ENCODE results near the gene SLC6A7. TPM values are rescaled to one million over a fixed set of nuclear protein-coding genes. Genes with fewer than 3 reads are reported as not detected.

The SLC6A7 gene
- total RNA-seq = not detected

GRCh38 chr5:150189728-150190502 lies at the start of gene SLC6A7:
Gene SLC6A7, plus strand, starts transcription at chr5:150190062. Its CDS starts 266 bp downstream, at chr5:150190328.
- DNase-seq (no peak), ATAC-seq (no peak)
- Mint-ChIP-seq H3K4me1 (no peaks in the 10 kb centered on the region), H3K36me3 (no peaks in the 10 kb centered on the region), H3K27me3 (peaks cover 73% of the 10 kb centered on the region), H3K4me3 (no peak within 1 kb of the TSS), H3K9me3 (ENCODE audit: low read depth) (no peaks in the 10 kb centered on the region), H3K27ac (no peak within 1 kb of the TSS)
- CTCF ChIA-PET = no interaction called here

GRCh38 chr5:150140830-150141229 lies 49.0 kb upstream of the SLC6A7 start:
- ATAC-seq (no peak), DNase-seq (no peak)
- CTCF ChIA-PET = interaction anchor here (1.4 kb wide), 1 partner anchor 8 kb away, joined by 5 read pairs; no protein-coding TSS in a partner anchor
- no peak overlapping the region for H3K4me3 Mint-ChIP-seq
- H3K9me3 Mint-ChIP-seq (ENCODE audit: low read depth) = no peaks in the 10 kb centered on the region
- H3K36me3 Mint-ChIP-seq = peaks cover 9% of the 10 kb centered on the region
- H3K27me3 Mint-ChIP-seq = no peaks in the 10 kb centered on the region
- peaks cover 36% of the 10 kb centered on the region for H3K4me1 Mint-ChIP-seq
- H3K27ac Mint-ChIP-seq = no peak overlapping the region

GRCh38 chr5:150141544-150142184 lies 48.2 kb upstream of the SLC6A7 start:
- CTCF ChIA-PET = interaction anchor here (2.0 kb wide), 1 partner anchor 13 kb away, joined by 4 read pairs; no protein-coding TSS in a partner anchor
- Mint-ChIP-seq H3K9me3 (ENCODE audit: low read depth) (no peaks in the 10 kb centered on the region), H3K36me3 (peaks cover 12% of the 10 kb centered on the region), H3K27me3 (no peaks in the 10 kb centered on the region), H3K27ac (no peak overlapping the region), H3K4me3 (no peak overlapping the region), H3K4me1 (peaks cover 40% of the 10 kb centered on the region)
- ATAC-seq (no peak), DNase-seq (no peak)

- ATAC-seq (no peak), DNase-seq (no peak)
- no peaks in the 10 kb centered on the region for H3K27me3 Mint-ChIP-seq
- CTCF ChIA-PET = interaction anchor here (1.1 to 2.0 kb wide), 2 partner anchors 13 to 76 kb away, joined by 3 to 4 read pairs; no protein-coding TSS in a partner anchor
- H3K4me1 Mint-ChIP-seq = peaks cover 40% of the 10 kb centered on the region
- H3K9me3 Mint-ChIP-seq (ENCODE audit: low read depth) = no peaks in the 10 kb centered on the region
- H3K27ac Mint-ChIP-seq = no peak overlapping the region
- no peak overlapping the region for H3K4me3 Mint-ChIP-seq
- H3K36me3 Mint-ChIP-seq = peaks cover 12% of the 10 kb centered on the region
Measured at GRCh38 chr5:150142185-150142958, 47.5 kb upstream of the SLC6A7 start.

- no peaks in the 10 kb centered on the region for H3K27me3 Mint-ChIP-seq
- H3K4me3 Mint-ChIP-seq = no peak overlapping the region
- CTCF ChIA-PET = interaction anchor here (1.1 to 2.0 kb wide), 2 partner anchors 12 to 76 kb away, joined by 3 to 4 read pairs; no protein-coding TSS in a partner anchor
- peak overlapping the region; percentile 12 for H3K27ac Mint-ChIP-seq
- H3K4me1 Mint-ChIP-seq = peaks cover 45% of the 10 kb centered on the region
- DNase-seq = no peak
- H3K36me3 Mint-ChIP-seq = peaks cover 13% of the 10 kb centered on the region
- no peaks in the 10 kb centered on the region for H3K9me3 Mint-ChIP-seq (ENCODE audit: low read depth)
- ATAC-seq = peak; percentile 5
Measured at GRCh38 chr5:150142959-150143349, 46.9 kb upstream of the SLC6A7 start.

- Mint-ChIP-seq H3K9me3 (ENCODE audit: low read depth) (no peaks in the 10 kb centered on the region), H3K27ac (peak overlapping the region; percentile 12), H3K4me3 (no peak overlapping the region), H3K36me3 (peaks cover 17% of the 10 kb centered on the region), H3K27me3 (no peaks in the 10 kb centered on the region), H3K4me1 (peaks cover 50% of the 10 kb centered on the region)
- DNase-seq (no peak), ATAC-seq (no peak)
- CTCF ChIA-PET = interaction anchor here (1.1 to 2.0 kb wide), 2 partner anchors 11 to 75 kb away, joined by 3 to 4 read pairs; no protein-coding TSS in a partner anchor
Measured at GRCh38 chr5:150143350-150144245, 46.3 kb upstream of the SLC6A7 start.

GRCh38 chr5:150144246-150144801 lies 45.5 kb upstream of the SLC6A7 start:
- no peak overlapping the region for H3K4me3 Mint-ChIP-seq
- peaks cover 58% of the 10 kb centered on the region for H3K4me1 Mint-ChIP-seq
- ATAC-seq (no peak), DNase-seq (no peak)
- peaks cover 22% of the 10 kb centered on the region for H3K36me3 Mint-ChIP-seq
- no peak overlapping the region for H3K27ac Mint-ChIP-seq
- no peaks in the 10 kb centered on the region for H3K27me3 Mint-ChIP-seq
- H3K9me3 Mint-ChIP-seq (ENCODE audit: low read depth) = no peaks in the 10 kb centered on the region
- CTCF ChIA-PET = interaction anchor here (1.3 to 2.0 kb wide), 3 partner anchors 10 to 15 kb away, joined by 5 to 6 read pairs (median 6); partner anchors contain the start of gene PDGFRB

GRCh38 chr5:150144879-150145278 lies 45.0 kb upstream of the SLC6A7 start:
- peaks cover 22% of the 10 kb centered on the region for H3K36me3 Mint-ChIP-seq
- no peaks in the 10 kb centered on the region for H3K27me3 Mint-ChIP-seq
- H3K4me1 Mint-ChIP-seq = peaks cover 63% of the 10 kb centered on the region
- no peaks in the 10 kb centered on the region for H3K9me3 Mint-ChIP-seq (ENCODE audit: low read depth)
- H3K4me3 Mint-ChIP-seq = no peak overlapping the region
- H3K27ac Mint-ChIP-seq = no peak overlapping the region
- DNase-seq (no peak), ATAC-seq (no peak)
- CTCF ChIA-PET = interaction anchor here (0.8 to 2.0 kb wide), 6 partner anchors 9 to 478 kb away, joined by 3 to 6 read pairs (median 4); partner anchors contain the start of gene PDGFRB

GRCh38 chr5:150146235-150146634 lies 43.6 kb upstream of the SLC6A7 start:
- CTCF ChIA-PET = interaction anchor here (1.4 to 2.0 kb wide), 3 partner anchors 9 to 13 kb away, joined by 3 to 6 read pairs (median 6); partner anchors contain the start of gene PDGFRB
- H3K36me3 Mint-ChIP-seq = peaks cover 28% of the 10 kb centered on the region
- no peak for DNase-seq

GRCh38 chr5:150146862-150147601 lies 42.8 kb upstream of the SLC6A7 start:
- Mint-ChIP-seq H3K4me3 (no peak overlapping the region), H3K27me3 (no peaks in the 10 kb centered on the region), H3K4me1 (peaks cover 71% of the 10 kb centered on the region), H3K36me3 (peaks cover 25% of the 10 kb centered on the region), H3K9me3 (ENCODE audit: low read depth) (no peaks in the 10 kb centered on the region), H3K27ac (no peak overlapping the region)
- CTCF ChIA-PET = no interaction called here
- ATAC-seq (no peak), DNase-seq (no peak)

More at GRCh38 chr5:150146235-150146634, 43.6 kb upstream of the SLC6A7 start:
- no peak for ATAC-seq
- H3K4me1 Mint-ChIP-seq = peaks cover 70% of the 10 kb centered on the region
- no peaks in the 10 kb centered on the region for H3K9me3 Mint-ChIP-seq (ENCODE audit: low read depth)
- no peaks in the 10 kb centered on the region for H3K27me3 Mint-ChIP-seq
- no peak overlapping the region for H3K27ac Mint-ChIP-seq
- H3K4me3 Mint-ChIP-seq = no peak overlapping the region

GRCh38 chr5:150147670-150148069 lies 42.2 kb upstream of the SLC6A7 start:
- ATAC-seq (no peak), DNase-seq (no peak)
- Mint-ChIP-seq H3K4me3 (no peak overlapping the region), H3K36me3 (peaks cover 30% of the 10 kb centered on the region), H3K9me3 (ENCODE audit: low read depth) (no peaks in the 10 kb centered on the region), H3K27ac (peak overlapping the region; percentile 54), H3K4me1 (peaks cover 77% of the 10 kb centered on the region), H3K27me3 (no peaks in the 10 kb centered on the region)
- CTCF ChIA-PET = no interaction called here
